GM19467 (cell line): ENCODE measurements around the gene TARBP2.
"Not testable (repeated sequence)": the region's sequence is repeated elsewhere in the genome, so short reads cannot be mapped to it uniquely, and the experiment has no call there.

Source experiments
- ATAC-seq: cut with Tn5 transposase; IDR thresholded peaks from one replicate; pipeline ENCODE4 v1.9.1; 2021; ENCODE audit warnings: mild to moderate bottlenecking, moderate library complexity; ENCODE audit not compliant: unreplicated experiment

TARBP2 gene

DNA sequence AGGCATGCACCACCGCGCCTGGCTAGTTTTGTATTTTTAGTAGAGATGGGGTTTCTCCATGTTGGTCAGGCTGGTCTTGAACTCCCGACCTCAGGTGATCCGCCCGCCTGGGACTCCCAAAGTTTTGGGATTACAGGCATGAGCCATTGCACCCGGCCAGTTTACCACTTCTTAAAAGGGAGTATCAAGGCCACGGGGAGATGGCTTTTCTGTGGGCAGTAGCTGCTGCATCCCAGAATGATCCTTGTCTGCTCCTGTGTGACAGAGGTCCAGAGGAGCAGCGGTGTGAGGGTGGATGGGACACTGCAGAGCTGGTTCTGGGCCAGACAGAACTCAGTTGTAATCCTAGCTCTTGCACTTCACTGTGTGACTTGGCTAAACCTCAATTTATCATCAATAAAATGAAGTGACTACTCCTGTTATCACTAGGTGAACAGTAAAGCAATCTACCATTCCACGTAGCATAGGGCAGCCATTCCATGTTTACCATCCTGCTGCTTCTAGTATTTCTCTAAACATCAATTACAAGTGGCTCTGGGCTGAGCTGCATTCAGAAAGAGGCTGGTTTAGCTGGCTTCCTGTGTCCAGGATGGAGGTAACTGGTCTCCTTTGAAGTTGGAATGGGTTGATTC is 9.2 kb downstream of the TARBP2 start:
- ATAC-seq: no peak

DNA sequence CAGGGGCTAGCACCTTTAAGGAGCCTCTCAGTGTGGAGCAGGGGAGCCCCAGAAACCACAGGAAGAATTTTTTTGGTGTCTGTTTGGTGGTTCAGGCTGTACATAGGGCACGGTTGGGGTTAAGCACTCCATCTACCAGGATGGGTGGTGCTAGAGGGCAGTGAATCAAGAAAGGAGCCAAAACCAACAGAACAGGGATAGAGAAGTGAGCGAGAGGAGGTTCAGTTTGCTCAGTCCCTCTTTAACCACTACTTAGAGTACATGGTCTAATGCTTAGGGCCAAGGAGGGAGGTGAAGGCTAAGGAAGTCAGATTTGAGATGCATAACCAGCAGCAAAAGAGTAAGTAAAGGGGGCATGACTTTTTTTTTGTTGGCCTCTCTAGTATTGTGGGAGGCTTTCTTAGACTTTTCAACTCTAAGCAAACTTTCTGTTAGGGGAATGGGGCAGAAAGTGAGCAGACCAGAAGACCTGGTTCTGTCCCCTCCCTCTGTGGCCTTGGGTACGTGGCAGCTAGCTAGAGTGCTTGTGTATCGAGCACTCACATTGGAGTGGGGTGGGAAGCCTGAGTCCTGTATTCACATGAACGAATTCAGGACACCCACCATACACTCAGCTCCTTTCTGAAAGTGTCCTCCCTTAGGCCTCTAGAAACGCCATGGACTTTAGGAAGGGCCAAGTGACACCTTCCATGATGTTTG is 12.8 kb downstream of the TARBP2 start:
- ATAC-seq: no peak

DNA sequence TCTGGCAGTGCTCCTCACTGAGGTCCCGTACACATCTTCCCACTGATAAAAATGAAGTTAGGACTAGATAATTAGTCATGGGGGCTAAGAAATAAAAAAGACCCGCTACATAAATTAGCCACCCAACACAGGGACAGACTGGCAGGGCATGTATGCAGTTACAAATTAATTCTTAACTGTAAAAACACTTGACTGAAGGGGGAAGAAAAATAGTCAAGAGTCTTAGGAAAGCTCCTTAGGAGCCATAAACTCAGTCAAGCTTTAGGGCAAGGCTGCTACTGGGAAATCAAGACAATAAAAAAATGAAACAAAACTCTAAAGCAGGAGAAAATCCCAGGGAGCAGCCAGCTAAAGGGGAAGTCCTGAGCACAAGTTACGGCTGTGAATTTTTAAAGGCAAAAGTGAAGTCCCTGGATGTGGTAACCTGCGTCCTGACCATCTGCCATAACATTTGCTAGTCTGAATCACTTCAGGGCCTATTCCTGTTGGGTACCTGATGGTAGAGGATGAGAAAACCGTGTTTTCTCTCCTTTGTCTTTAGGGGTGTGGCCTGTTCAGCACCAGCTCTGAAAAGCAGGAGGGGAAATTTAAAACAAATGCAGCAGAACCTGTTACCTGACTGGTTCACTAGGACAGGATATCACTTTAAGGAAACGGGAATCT is 13.7 kb downstream of the TARBP2 start:
- no peak for ATAC-seq

DNA sequence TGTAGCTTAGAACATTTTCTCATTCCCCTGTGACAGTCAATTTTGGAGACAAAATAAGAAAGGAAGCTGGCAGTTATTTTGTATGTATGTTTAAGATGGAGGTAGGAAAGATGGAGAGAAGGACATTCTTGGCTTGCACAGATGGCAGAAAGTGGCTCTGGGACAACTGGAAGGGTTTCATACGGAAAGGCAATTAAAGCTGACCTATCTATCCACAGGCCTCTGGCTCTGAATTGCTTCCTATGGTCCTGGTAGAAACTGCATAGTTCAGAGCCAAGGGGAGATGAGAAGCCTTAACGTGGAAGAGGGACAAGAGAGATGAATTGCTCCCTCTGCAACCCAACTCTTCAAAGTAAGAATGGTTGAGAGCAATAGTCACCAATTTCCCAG is 14.2 kb downstream of the TARBP2 start:
- no peak for ATAC-seq

DNA sequence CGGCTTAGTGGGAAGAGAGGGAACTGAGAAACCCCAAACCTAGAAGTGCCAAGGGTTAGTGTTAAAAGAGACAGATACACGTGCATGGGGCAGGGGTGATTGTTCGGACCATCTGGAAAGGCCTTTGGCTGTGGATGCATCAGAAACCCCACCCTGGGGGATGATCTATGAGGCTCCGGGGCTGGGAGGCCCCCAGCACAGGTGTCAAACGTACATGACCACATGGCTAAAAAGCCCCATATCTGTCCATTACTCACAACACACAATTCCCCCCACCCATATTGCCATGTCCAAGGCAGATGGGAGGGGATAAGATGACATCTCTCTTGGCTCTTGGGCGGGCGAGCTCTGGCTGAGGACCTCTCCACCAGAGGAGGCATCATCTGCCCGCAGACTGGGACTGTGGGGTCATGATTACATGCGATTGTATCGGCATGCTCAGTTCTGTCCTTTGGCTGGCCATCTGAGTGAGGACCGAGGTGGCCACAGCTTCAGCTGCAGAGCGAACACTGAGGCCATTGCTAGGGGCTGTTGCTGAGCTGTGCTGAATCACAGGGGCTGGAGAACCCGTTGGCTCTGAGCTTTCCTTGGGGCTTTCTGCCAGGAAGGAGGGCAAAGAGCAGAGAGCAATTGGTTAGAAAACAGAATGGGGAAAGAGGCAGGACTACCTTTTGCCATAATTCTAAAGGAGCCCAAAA is 15.8 kb downstream of the TARBP2 start:
- no peak for ATAC-seq

DNA sequence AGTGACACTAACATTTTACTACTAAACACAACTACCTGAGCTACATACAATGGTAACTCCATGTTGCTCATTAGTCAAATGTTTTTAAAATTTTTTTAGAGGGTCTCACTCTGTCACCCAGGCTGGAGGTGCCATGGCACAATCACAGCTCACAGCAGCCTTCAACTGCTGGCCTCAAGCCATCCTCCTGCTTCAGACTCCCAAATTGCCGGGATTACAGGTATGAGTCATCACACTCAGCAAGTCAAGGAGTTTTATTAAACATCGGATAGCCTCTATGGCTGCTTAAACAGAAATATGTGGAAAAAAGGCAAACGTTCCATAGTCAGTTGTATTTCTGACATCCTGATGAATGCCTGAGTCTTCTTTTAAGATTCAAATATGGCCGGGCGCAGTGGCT is 17.3 kb downstream of the TARBP2 start:
- ATAC-seq: no peak

DNA sequence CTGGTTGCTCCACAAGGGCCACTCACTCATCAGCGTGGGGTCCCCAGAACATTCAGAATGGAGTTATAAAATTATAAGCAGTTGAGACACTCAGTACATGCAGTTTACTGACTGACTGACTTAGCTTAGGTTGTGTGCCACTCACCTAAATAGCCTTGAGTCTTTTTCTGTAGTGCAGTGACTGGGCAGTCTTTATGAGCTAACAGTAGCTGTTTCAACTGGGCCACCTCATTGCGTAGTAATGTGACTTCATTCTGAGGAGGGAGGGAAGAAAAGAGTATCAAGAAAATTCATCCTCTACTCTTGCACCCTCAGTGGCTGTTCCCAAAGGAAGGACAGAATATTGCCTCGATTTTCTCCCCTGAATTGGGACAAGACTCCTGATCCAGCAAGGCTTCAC is 22.0 kb downstream of the TARBP2 start:
- no peak for ATAC-seq

DNA sequence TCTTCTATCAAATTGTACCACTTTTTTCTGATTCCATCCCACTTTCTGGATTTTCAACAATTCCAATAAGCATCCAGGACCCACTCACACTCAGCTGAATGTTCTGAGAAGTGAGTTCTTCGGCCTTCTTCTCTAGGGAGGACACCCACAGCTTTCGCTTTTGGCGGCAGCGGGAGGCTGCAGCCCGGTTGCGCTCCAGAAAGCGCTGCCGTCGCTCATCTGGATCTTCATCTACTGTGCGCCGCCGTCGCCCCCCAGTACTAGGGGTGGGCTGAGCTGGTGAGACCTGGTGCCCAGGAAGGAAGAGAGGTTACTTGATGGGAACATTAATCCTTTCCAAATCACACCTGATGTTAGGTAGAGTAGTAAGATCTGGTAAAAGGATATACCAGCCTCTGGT is 23.4 kb downstream of the TARBP2 start:
- ATAC-seq: no peak

DNA sequence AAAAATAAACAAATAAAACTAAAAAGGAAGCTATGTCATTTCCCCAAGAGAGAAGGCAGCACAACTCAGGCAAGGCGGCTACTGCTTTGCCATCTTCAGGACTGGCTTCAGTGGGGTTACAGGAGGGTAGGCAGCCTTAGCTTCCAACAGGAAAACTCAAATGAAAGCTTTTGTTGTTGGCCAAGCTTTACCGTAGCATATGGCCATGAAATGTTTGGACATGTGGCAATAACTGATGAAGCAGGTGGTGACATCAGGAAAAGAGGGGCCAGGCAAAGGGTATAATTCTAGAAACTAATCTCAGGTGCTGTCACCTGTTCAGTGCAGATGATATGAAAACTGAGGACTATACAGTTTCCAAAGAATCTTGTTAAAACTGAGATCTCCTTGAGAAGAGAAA is 29.0 kb downstream of the TARBP2 start:
- ATAC-seq: no peak

DNA sequence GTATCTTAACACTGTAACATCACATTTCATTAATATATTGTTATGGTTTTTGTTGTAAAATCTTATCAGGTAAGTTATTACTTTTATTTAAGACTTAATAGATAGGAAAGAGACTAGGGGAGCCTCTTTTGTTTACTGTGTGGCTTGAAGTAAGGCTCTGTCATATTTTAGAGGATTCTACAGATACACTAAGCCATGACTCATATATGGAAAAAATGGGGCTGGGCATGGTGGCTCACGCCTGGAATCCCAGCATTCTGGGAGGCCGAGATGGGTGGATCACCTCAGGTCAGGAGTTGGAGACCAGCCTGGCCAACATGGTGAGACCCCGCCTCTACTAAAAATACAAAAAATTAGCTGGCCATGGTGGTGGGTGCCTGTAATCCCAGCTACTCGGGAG is 29.8 kb downstream of the TARBP2 start:
- no peak for ATAC-seq

DNA sequence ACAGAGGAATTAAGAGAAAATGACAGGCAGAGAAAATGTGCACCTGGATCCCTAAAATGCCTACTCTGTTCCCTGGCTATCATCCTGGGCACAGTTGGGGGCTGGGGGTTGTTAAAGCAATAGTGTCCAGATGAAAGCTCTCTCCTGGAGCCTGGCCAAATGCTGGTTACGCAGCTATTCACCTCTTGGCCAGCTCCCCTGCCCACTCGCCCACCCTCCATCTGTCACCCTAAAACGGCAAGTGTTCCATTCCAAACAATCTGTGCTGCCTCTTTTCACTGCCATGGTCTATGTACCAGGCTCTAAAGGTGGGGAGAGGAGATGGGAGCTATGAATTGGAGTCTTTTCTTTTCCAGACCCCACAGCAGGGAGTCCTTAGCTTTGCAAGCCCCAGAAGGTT is 30.9 kb downstream of the TARBP2 start:
- ATAC-seq: no peak

DNA sequence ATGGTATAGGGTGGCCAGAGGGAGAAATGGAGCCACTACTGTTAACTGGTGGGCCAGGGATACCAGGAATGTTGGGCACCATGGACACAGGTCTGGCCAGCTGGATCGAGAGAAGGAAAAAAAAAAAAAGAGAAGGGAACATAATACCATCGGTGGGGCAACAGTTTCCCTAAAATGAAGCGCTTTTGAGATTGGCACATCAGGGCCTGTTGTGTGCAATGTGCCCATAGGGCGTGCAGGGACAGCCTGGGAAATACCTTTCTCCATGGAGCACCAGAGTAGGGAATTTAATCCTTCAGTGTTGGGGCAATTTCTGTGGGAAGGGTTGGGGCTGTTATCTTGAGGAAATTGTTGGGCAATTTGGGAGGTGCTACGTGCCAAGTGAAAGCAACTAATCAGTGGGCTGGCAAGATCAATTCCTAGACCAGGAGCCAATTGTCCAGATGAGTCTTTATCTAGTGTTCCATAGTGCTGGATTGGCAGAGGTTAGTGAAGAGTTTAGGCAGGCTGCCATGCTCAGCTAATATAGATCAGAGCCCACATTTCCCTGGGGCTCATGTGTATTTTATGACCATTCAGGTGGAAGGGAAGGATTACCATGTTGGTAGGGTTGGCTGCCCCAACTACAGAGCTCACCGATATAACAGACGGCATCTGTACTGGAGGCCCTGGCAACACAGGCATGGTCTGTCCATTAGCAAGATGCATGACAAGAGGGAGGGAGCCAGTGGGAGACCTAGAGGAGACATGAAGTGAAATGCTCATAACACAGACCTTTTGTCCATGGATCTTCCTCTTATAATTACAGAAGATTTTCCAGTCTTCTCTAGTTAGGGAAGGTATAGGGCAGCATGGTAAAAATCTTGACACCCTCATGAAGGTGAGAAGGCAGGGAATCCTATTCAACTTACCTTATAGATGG is 31.7 kb downstream of the TARBP2 start:
- no peak for ATAC-seq

DNA sequence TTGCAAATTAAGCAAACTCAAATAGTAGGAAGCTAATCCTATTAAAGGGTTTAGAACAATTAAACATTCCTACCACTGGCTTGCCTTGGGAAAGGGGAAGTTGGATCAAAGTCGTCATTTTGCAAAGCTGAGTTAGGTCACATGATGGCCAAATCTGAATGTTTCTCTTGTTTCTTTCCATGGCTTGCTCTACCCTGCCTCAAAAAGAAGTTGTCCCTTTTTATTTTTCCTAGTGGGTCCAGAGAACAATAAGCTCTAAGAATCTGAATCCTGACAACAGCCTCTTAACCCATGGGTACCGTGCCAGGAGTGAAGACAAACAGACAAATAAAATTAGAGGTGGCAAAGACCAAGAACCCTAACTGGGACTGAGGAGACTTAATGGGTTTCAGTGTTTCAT is 32.4 kb downstream of the TARBP2 start:
- ATAC-seq: no peak

DNA sequence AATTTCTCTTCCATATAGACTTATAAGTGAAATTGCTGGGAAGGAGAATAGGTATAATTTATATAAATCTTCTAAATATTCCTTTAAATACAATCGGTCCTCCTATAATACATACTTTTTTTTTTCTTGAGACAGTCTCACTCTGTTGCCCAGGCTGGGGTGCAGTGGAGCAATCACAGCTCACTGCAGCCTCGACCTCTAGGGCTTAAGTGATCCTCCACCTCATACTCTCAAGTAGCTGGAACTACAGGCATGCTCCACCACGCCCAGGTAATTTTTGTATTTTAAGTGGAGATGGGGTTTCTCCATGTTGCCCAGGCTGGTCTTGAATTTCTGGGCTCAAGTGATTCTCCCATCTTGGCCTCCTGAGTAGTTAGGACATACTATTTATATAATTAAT is 35.9 kb downstream of the TARBP2 start:
- no peak for ATAC-seq

DNA sequence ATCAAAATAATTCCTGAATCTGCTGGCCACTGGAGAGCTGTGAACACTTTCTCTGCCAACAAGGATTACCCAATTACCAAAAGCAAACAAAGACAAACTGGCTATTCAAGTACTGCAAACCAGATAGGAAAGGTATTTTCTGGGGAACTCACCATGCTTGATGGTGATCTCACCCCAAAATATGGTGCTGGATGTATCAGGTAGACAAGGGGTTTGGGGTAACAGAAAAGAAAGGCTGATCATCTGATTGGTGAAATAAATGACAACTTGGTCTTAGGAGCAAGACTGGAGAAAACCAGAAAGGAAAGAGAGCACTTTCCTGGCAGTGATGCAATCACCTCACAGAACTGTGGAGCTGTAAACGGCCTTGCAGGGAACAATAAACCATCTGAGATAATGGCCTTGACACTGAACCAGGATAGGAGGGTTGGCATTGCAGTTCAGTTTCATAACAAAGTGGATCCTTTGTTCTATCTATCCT is 37.2 kb downstream of the TARBP2 start:
- no peak for ATAC-seq

DNA sequence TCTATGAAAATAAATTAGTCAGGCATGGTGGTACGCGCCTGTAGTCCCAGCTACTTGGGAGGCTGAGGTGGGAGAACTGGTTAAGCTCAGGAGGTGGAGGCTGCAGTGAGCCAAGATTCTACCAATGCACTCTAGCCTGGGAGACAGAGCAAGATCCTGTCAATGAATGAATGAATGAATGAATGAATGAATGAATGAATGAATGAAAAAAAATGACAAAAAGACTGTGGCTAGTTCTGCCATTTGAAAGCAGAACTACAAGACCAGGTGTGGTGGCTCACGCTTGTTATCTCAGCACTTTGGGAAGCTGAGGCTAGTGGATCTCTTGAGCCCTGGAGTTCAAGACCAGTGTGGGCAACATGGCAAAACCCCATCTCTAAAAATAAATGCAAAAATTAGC is 38.4 kb downstream of the TARBP2 start:
- no peak for ATAC-seq

DNA sequence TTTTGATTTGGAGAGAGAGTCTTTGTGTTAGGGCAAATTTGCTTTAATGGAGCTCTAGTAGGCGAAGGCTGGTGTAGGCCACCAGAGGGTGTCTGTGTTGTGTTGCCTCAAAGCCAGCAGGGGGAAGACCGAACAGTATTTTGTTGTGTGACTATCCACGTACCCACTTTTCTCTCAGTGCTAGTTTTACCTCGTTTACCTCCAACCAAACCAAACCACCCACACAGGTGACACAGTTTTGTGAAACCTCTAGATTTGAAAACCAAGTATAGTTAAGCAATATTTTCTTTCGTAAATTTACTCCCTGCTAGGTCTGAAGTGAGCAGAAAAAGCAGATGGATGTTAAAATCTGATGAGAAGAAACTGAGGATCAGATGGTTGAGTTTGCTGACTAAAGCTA is 42.5 kb downstream of the TARBP2 start:
- ATAC-seq: peak; percentile 73

DNA sequence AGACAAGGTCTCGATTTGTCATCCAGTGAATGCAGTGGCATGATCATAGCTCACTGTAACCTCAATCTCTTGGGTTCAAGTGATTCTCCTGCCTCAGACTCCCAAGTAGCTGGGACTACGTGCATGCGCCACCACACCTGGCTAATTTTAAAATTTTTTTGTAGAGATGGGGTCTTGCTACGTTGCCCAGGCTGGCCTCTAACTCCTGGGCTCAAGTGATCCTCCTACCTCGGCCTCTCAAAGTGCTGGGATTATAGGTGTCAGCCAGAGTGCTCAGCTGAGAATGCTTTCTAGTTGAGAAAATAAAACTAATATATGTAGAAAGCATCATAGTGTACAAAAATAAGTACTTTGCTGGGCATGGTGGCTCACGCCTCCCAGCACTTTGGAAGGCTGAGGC is 47.3 kb downstream of the TARBP2 start:
- ATAC-seq: not testable (repeated sequence)

DNA sequence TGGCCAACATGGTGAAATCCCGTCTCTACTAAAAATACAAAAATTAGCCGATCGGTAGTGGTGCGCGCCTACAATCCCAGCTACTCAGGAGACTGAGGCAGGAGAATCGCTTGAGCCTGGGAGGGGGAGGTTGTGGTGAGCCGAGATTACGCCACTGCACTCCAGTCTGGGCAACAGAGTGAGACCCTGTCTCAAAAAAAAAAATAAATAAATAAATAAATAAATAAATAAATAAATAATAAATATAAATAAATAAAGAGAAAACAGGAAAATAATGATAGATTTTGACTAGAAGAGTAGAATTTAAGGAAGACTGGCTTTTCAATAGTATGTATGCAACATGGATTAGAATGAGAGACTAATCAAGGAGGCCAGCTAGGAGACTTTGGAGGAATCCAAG is 49.0 kb downstream of the TARBP2 start:
- not testable (repeated sequence) for ATAC-seq

DNA sequence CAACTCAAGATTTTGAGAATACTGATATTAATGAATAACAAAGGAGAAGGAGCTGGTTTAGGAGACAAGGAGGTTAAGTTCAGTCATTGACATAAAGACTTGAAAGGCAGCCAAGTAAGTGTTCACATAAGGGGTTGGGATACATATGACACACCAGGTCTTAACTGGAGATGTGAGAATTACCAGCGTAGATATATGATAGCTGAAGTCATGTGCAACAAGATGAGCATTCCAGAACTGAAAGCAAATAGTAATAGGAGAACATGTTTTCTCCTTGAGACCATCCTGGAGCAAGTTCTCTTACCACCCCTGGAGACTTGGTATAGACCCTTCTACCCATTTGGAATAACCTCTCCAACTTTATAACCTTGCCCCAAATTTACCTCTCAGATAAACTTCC is 49.5 kb downstream of the TARBP2 start:
- no peak for ATAC-seq

DNA sequence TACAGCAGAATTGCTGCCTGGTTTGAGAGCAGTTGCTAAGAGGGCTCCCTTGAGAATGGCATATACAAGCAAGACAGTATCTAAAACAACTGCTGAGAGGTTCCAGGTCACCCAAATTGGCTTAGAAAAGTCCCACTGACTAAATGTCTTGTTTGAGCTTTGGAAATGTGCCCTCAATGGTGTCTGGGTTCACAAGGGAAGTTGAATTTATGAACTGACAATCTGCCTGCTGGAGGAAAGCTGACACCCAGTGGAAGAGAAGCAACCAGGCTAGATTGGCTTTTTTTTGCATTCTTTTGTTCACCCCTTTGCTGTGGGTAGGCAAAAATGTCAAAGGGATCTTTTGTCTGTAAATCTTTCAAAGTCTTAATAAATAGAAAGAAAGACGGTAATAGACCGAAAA is 50.8 kb downstream of the TARBP2 start:
- no peak for ATAC-seq
